CD14-positive monocyte (primary cell): ENCODE data around the gene RDH5. TPM values are rescaled to one million over a fixed set of nuclear protein-coding genes. Genes with fewer than 3 reads are reported as not detected.

Experiments
- DNase-seq, 3 donors: peaks; one replicate each; pipeline ENCODE4 v3.0.0-alpha.2; 2011 to 2022
- H2AFZ ChIP-seq: 2 replicates; pipeline ENCODE4 v1.6.0; 2012; ENCODE audit warnings: mild to moderate bottlenecking, low read depth, low read length, inconsistent platforms; ENCODE audit not compliant: insufficient read depth, poor library complexity, severe bottlenecking
- H3K27ac ChIP-seq, 2 donors: 1 replicate in 1 of 2; 2 replicates in 1 of 2; pipeline ENCODE4 v1.5.1; 2012 to 2013; ENCODE audit warnings: low read length in 2 of 2, control low read depth in 1 of 2, inconsistent platforms in 1 of 2, low read depth in 1 of 2, mild to moderate bottlenecking in 1 of 2
- H3K27me3 ChIP-seq, 2 donors: one replicate each; pipeline versions ENCODE4 v1.6.0 to v1.6.1; 2011 to 2013; ENCODE audit warnings: low read length in 2 of 2; ENCODE audit not compliant: control insufficient read depth in 2 of 2, insufficient read depth in 2 of 2
- H3K36me3 ChIP-seq, 2 donors: replicated peaks in 1 of 2; 1 replicate in 1 of 2; 2 replicates in 1 of 2; pipeline versions ENCODE4 v1.5.1 to v1.6.1; 2012 to 2013; ENCODE audit warnings: low read length in 2 of 2, control low read depth in 1 of 2, inconsistent platforms in 1 of 2, mild to moderate bottlenecking in 1 of 2; ENCODE audit not compliant: insufficient read depth in 2 of 2, control insufficient read depth in 1 of 2
- H3K4me1 ChIP-seq, 2 donors: 1 replicate in 1 of 2; 2 replicates in 1 of 2; pipeline versions ENCODE4 v1.5.1 to v1.6.1; 2012 to 2013; ENCODE audit warnings: low read length in 2 of 2, control low read depth in 1 of 2, inconsistent platforms in 1 of 2, mild to moderate bottlenecking in 1 of 2, moderate library complexity in 1 of 2; ENCODE audit not compliant: insufficient read depth in 2 of 2, control insufficient read depth in 1 of 2
- H3K4me2 ChIP-seq: replicated peaks from 2 replicates; pipeline ENCODE3; 2012; ENCODE audit warnings: low read length, moderate library complexity, mild to moderate bottlenecking; ENCODE audit not compliant: poor library complexity, severe bottlenecking; ENCODE audit errors: extremely low read depth
- H3K4me3 ChIP-seq, 3 experiments: fragments of 200-600 bp in 1 of 3; sonication (generic) in 1 of 3; replicated peaks in 1 of 3; 1 replicate in 2 of 3; 2 replicates in 1 of 3; pipeline ENCODE4 v1.5.1; 2011 to 2013; ENCODE audit warnings: low read length in 3 of 3, mild to moderate bottlenecking in 3 of 3, control low read depth in 2 of 3, low read depth in 2 of 3, inconsistent platforms in 1 of 3, moderate library complexity in 1 of 3
- H3K79me2 ChIP-seq: 2 replicates; pipeline ENCODE4 v1.6.0; 2012; ENCODE audit warnings: mild to moderate bottlenecking, control low read depth, inconsistent platforms, low read length, moderate library complexity; ENCODE audit not compliant: insufficient read depth
- H3K9ac ChIP-seq: 2 replicates; pipeline ENCODE4 v1.6.0; 2017; ENCODE audit warnings: low read length, mild to moderate bottlenecking; ENCODE audit not compliant: insufficient read depth, poor library complexity, severe bottlenecking
- H3K9me3 ChIP-seq, 2 donors: replicated peaks in 1 of 2; 1 replicate in 1 of 2; 2 replicates in 1 of 2; pipeline versions ENCODE4 v1.5.1 to v1.6.1; 2012 to 2013; ENCODE audit warnings: low read length in 2 of 2, control low read depth in 1 of 2; ENCODE audit not compliant: control insufficient read depth in 1 of 2, insufficient read depth in 1 of 2
- H4K20me1 ChIP-seq: 2 replicates; pipeline ENCODE4 v1.6.0; 2012; ENCODE audit warnings: mild to moderate bottlenecking, low read length, control low read depth, moderate library complexity; ENCODE audit not compliant: insufficient read depth
- H3K27ac Mint-ChIP-seq, 7 donors: one replicate each; pipeline ENCODE4 v1.8.0; 2020; ENCODE audit warnings: mild to moderate bottlenecking in 7 of 7, mixed read lengths in 7 of 7, moderate library complexity in 6 of 7, inconsistent platforms in 2 of 7
- H3K27me3 Mint-ChIP-seq, 3 donors: one replicate each; pipeline ENCODE4 v1.8.0; 2021 to 2022; ENCODE audit warnings: low read depth in 3 of 3, mild to moderate bottlenecking in 3 of 3, mixed read lengths in 3 of 3, moderate library complexity in 3 of 3, inconsistent platforms in 1 of 3
- H3K36me3 Mint-ChIP-seq, 2 donors: one replicate each; pipeline ENCODE4 v1.8.0; 2020; ENCODE audit warnings: mixed read lengths in 2 of 2, inconsistent platforms in 1 of 2, mild to moderate bottlenecking in 1 of 2
- H3K4me1 Mint-ChIP-seq: one replicate; pipeline ENCODE4 v1.8.0; 2020; ENCODE audit warnings: mild to moderate bottlenecking, mixed read lengths
- H3K4me3 Mint-ChIP-seq, 2 donors: one replicate each; pipeline ENCODE4 v1.8.0; 2020; ENCODE audit warnings: mild to moderate bottlenecking in 2 of 2, mixed read lengths in 2 of 2, moderate library complexity in 1 of 2
- H3K9me3 Mint-ChIP-seq, 7 donors: one replicate each; pipeline ENCODE4 v1.8.0; 2020 to 2022; ENCODE audit warnings: mixed read lengths in 7 of 7, mild to moderate bottlenecking in 6 of 7, moderate library complexity in 6 of 7, inconsistent platforms in 2 of 7
- CTCF ChIP-seq: fragments of 200-600 bp; IDR thresholded peaks from one replicate; pipeline ENCODE4 v1.8.0; 2022; ENCODE audit warnings: antibody characterized with exemption, mild to moderate bottlenecking
- WGBS: methylation state at CpG from one replicate; pipeline ENCODE4 v1.1.5; 2013; ENCODE audit warnings: missing lambda C conversion rate; ENCODE audit not compliant: insufficient coverage; 5-methylcytosine and 5-hydroxymethylcytosine counted together
- intact Hi-C, 2 donors: fragments of 100-400 bp; cut with micrococcal nuclease; formaldehyde crosslinking; loops; one replicate each; pipeline versions ENCODE4 v1.15.0 to v1.15.1; 2023
- polyA plus RNA-seq, 3 donors: library from polyadenylated mRNA; depleted of rRNA in 1 of 3; unstranded in 2 of 3; stranded (reverse) in 1 of 3; fragments of 300-500 nt in 2 of 3; fragments of >200 nt in 1 of 3; fragmentation: Illumina TruSeq in 2 of 3; gene quantifications; 1 replicate in 2 of 3; 2 replicates in 1 of 3; pipeline ENCODE4 v1.2.3, GENCODE V29; 2012 to 2021

RDH5 gene
- polyA plus RNA-seq, 3 donors = 1.2 to 10.4 (median 1.2) TPM

GRCh38 chr12:55738123-55739024, 18.2 kb downstream of the RDH5 start:
- peaks cover 30% of the 10 kb centered on the region for H3K4me1 Mint-ChIP-seq
- peaks cover 16 to 24% of the 10 kb centered on the region in 2 donors for H3K4me1 ChIP-seq
- no peaks in the 10 kb centered on the region for H3K36me3 ChIP-seq
- H3K9me3 Mint-ChIP-seq = peaks cover 0 to 3% (median 0%) of the 10 kb centered on the region in 7 donors
- peak overlapping the region; percentile 33 to 65 for H3K27ac ChIP-seq
- no peaks in the 10 kb centered on the region for H3K79me2 ChIP-seq
- intact Hi-C loops = loop anchor here (1.0 to 5.0 kb wide), 3 partner anchors 8 to 202 kb away; partner anchors contain the start of gene PYM1 (in 1 of the 2)
- H3K4me2 ChIP-seq = peak overlapping the region; percentile 95
- H3K27me3 Mint-ChIP-seq = peaks cover 20 to 24% (median 22%) of the 10 kb centered on the region in 3 donors
- H3K36me3 Mint-ChIP-seq = peaks cover 0 to 2% of the 10 kb centered on the region in 2 donors
- H3K4me3 Mint-ChIP-seq = peak overlapping the region; percentile 85 to 92
- peak overlapping the region; percentile 57 to 95 (median 82) for H3K4me3 ChIP-seq
- peak overlapping the region; percentile 41 for H3K9ac ChIP-seq
- no peaks in the 10 kb centered on the region for H4K20me1 ChIP-seq
- 0% methylated on average over 5 of the region's 14 CpGs for WGBS
- TF ChIP-seq CTCF = peak; percentile 90
- H3K9me3 ChIP-seq = no peaks in the 10 kb centered on the region
- H3K27ac Mint-ChIP-seq = peak overlapping the region; percentile 70 to 90 (median 80)
- H2AFZ ChIP-seq = peak overlapping the region; percentile 91
- DNase-seq = peak; percentile 64 to 82 (median 66)
- peaks cover 9 to 12% of the 10 kb centered on the region in 2 donors for H3K27me3 ChIP-seq

DNA sequence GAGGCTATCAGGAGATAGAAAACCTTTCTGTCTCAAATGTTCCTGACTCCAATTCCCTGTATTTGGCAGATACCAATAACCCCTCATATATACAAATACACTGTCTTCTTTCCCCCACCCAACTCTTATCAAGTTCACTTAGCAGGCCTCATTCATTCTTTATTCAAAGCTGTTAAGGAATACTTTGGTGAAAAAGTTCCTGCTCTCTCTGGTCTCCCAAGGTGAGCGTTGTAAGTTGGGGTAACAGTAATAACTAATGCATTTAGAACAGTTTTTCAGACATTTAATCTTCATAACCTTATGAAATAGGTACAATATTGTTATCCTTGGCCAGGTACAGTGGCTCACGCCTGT, 18.8 kb downstream of the RDH5 start:
- Histone ChIP-seq H3K27me3 (peaks cover 11 to 18% of the 10 kb centered on the region in 2 donors), H2AFZ (peak overlapping the region; percentile 91), H3K36me3 (no peaks in the 10 kb centered on the region), H3K9me3 (no peaks in the 10 kb centered on the region), H3K4me3 (peak overlapping the region in 1 of 3 experiments; percentile 82), H3K4me2 (peak overlapping the region; percentile 95), H3K9ac (no peak overlapping the region), H3K27ac (no peak overlapping the region), H4K20me1 (no peaks in the 10 kb centered on the region), H3K4me1 (peaks cover 22 to 29% of the 10 kb centered on the region in 2 donors), H3K79me2 (no peaks in the 10 kb centered on the region)
- Mint-ChIP-seq H3K4me1 (peaks cover 36% of the 10 kb centered on the region), H3K27me3 (peaks cover 26 to 30% (median 28%) of the 10 kb centered on the region in 3 donors), H3K4me3 (no peak overlapping the region), H3K9me3 (peaks cover 0 to 3% (median 0%) of the 10 kb centered on the region in 7 donors), H3K27ac (no peak overlapping the region), H3K36me3 (peaks cover 0 to 2% of the 10 kb centered on the region in 2 donors)
- intact Hi-C loops = loop anchor here (2.0 to 5.0 kb wide), 2 partner anchors 188 to 202 kb away; partner anchors contain the start of gene PYM1 (in 1 of the 2)
- peak; percentile 45 for TF ChIP-seq CTCF
- no peak for DNase-seq
- WGBS = no CpG with 5 or more reads among the region's 2 CpGs
